GM18861 (cell line): ENCODE data around the gene NSRP1.
"Not testable (repeated sequence)": the region's sequence is repeated elsewhere in the genome, so short reads cannot be mapped to it uniquely, and the experiment has no call there.

Experiments
- ATAC-seq: cut with Tn5 transposase; IDR thresholded peaks from one replicate; pipeline ENCODE4 v1.9.1; 2021; ENCODE audit not compliant: unreplicated experiment

Gene NSRP1, protein sequence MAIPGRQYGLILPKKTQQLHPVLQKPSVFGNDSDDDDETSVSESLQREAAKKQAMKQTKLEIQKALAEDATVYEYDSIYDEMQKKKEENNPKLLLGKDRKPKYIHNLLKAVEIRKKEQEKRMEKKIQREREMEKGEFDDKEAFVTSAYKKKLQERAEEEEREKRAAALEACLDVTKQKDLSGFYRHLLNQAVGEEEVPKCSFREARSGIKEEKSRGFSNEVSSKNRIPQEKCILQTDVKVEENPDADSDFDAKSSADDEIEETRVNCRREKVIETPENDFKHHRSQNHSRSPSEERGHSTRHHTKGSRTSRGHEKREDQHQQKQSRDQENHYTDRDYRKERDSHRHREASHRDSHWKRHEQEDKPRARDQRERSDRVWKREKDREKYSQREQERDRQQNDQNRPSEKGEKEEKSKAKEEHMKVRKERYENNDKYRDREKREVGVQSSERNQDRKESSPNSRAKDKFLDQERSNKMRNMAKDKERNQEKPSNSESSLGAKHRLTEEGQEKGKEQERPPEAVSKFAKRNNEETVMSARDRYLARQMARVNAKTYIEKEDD

DNA sequence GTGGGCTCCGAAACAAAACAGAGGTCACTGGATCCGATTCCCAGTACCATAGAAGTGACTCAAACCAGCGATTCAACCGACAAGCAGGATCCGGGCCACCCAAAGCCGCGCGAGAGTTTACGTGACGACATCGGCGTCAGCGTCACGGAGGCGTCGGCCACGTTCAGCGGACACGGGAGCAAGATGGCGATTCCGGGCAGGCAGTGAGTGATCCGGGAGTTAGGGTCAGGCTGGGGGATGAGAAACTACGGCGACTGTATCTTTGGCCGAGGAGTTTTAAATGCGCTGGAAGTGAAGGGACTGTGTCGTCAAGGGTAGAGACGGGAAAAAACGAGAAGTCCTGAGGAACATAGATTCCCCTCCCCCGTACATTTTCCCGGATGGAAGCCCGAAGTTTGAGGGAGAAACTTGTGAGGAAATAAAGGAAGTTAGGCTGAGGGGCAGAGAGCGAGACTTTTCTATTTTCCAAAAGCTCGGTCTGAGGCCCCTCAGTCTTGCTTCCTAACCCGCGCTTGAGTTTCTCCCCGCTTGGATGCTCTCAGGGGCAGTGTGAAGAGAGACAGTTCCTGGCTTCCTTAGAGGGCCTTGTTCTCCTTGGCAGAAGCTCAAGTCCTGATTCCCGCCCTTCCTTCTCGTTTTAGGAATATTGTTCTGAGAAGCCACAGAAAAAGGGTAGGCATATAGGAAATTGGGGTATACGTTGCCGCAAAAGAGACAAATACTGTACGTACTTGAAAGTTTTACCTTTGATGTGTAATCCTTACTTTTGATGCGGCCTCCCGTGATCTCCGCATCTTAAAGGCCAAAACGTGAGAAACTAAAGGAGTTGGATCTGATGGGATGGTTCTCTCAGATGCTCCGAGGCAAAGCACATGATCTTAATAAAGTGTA lies at the start of gene NSRP1:
Gene NSRP1, plus strand, starts transcription at position 156 of the 891 bp plus-strand sequence. Its CDS starts 28 bp downstream, at position 184.
- ATAC-seq, result peak; percentile 55

- ATAC-seq, result no peak
Measured at GRCh38 chr17:30068465-30068864, 48.2 kb upstream of the NSRP1 start.

DNA sequence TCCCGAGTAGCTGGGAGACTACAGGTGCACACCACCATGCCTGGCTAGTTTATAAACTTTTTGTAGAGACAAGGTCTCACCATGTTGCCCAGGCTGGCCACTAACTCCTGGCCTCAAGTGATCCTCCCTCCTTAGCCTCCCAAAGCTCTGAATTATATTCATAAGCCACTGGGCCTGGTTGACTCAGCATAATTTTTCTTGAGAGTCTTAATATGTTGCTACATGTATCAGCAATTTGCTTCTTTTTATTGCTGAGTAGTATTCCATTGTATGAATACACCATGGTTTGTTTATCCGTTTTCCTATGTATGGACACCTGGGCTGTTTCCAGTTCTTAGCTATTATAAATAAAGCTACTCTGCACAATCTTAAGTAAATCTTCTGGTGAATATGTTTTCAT lies 42.4 kb upstream of the NSRP1 start:
- ATAC-seq, result no peak

DNA sequence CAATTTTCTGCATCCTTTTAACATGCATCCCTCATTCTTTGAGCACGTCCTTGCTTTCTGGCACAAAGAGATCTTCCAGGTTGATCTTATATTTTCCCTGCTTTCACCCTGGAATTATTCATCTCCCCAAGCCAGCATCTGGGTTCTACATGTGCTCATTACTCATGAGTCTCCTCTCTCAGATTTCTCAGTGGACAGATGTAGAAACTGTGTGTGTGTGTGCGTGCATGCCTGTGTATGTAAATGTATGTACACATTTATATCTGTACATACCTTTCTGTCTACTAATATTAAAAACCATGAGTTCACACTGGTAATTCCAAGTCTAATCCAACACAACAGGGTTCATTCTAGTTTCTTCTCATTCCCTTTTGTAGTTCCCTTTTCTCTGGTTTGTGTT lies 41.9 kb upstream of the NSRP1 start:
- no peak for ATAC-seq

GRCh38 chr17:30082773-30083172 lies 33.8 kb upstream of the NSRP1 start:
- ATAC-seq, result no peak

DNA sequence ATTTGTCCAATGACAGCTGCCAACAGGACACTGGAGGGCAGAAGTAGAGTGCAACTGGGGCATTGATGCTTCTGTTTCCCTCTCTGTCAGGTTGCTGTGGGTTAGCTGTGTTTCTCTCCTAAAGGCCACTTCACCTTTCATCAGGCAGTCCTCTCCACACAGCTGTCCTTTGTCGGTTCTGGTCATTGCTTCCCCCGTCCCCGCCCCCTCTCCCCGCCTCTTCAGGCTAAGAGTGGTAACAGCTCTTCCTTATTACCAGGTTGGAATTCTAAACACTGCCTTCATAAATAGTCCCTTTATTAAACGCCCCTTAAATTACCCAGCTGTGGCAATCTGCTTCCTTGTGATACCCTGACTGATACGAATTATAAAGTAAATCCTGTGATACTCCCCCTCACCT lies 31.8 kb upstream of the NSRP1 start:
- no peak for ATAC-seq

DNA sequence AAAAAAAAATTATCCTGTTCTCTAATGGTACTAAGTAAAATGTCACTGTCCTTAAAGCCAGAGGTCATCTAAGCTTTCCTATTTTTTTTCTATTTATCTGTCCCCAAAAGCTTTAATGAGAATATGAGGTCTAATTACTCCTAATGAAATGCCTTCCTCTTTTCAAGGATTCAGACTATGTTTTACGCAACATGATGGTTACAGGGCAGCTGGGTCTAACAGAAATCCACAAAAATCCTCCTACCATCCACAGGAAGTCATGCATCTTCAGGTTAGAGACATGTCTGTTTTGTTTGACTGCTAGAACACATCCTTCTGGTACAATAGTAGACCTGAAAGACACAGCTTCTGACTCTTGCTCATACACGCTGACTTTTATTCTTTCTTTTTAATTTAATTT lies 29.7 kb upstream of the NSRP1 start:
- no peak for ATAC-seq

- ATAC-seq, result not testable (repeated sequence)
Measured at GRCh38 chr17:30087431-30087830, 29.2 kb upstream of the NSRP1 start.

GRCh38 chr17:30091121-30091670 lies 25.4 kb upstream of the NSRP1 start:
- ATAC-seq, result no peak

GRCh38 chr17:30091771-30092170 lies 24.8 kb upstream of the NSRP1 start:
- ATAC-seq, result no peak

DNA sequence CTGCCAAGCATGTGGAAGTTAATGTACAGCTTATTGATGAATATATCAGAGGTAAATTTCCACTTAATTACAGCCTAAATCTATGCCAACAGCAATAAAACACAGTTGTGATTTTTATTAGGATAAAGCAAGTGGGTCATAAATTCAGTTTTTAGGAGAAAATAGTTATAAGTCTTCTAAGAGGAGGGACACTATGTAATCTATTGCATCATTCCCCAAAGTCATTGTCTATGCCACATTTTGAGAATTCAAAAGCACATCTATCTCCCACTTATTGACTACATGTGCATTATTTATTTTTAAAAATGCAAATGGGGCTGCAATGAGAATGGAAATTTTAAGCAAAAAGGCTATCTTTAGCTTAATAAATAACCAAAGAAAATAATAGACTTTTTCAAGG lies 23.7 kb upstream of the NSRP1 start:
- no peak for ATAC-seq

GRCh38 chr17:30093463-30094147 lies 23.0 kb upstream of the NSRP1 start:
- ATAC-seq, result no peak

- no peak for ATAC-seq
Measured at GRCh38 chr17:30095507-30096244, 20.9 kb upstream of the NSRP1 start.

DNA sequence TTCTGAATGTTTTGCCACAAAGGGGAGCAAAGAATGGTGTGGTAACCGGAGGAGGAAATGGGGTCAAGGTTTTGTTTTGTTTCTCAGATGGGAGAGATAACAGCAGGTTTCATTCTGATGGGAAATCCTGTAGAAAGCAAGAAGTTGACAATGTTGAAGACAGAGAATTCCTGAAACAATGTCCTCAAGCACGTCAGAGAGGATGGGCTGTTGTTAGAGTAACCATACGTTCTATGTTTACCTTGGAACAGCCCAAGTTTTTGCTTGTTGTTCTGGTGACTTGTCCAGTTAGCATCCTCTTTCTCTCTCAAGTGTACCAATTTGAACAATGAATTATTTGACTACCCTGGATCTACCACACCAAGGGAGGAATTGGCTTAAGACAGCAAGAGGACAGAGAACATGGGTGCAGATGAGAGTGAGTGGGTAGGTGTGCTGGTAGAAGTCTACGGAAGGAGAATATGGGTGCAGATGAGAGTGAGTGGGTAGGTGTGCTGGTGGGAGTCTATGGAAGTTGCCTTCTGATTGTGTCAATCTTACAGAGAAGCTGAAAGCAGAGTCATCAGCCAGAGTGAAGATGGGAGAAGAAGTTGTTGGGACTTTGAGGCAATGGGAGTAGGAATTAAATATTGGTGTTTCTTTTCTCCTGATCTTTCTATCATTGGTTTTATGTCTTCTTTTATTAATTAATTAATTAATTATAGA lies 14.8 kb upstream of the NSRP1 start:
- no peak for ATAC-seq

GRCh38 chr17:30103921-30104320 lies 12.7 kb upstream of the NSRP1 start:
- ATAC-seq, result no peak

DNA sequence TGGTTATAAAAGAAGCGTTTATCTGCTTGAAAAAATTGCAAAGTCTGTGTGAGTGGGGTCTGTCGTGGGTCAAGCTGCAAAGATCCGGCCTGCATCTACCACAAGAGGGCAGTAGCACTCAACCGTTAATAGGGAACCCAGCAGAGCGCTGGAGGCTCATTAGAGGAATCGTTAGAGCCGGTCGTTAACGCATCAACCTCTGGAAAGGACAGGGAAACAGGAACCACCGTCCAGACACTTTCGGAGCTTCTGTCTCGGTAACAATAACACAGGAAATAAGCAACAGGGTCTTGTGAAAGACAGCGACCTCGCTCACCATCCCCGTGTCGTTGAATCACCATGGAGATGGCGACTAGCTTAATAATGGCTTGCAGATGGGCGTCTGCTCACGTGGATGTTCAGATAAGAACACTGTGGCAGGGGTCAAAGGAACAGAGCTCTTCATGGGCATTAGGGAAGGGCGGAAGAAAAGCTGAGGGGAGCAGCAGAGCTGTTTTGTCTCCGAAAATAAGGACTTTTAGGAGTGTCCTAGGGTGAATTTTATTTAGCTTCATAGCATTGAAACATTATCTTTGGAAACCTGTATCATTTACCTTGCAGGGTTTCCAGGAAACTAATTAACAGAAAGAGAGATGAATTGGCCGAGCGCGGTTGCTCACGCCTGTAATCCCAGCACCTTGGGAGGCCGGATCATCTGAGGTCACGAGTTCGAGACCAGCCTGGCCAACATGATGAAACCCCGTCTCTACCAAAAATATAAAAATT lies 11.9 kb upstream of the NSRP1 start:
- ATAC-seq, result no peak

GRCh38 chr17:30112794-30113193 lies 3.8 kb upstream of the NSRP1 start:
- no peak for ATAC-seq

- no peak for ATAC-seq
Measured at GRCh38 chr17:30113213-30113612, 3.4 kb upstream of the NSRP1 start.

DNA sequence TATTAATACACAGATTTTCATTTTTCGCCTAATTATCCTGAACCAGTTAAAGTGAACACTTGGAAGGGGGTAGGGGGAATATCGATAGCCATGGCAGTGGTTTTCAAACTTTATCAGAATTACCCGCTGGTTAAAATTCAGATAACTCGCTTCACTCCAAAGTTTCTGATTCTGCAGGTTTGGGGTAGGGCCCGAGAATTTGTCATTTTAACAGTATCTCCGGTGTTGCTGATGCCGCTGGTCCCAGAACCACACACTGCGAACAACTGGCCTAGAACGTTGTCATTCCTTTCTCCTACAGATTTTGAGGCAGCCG lies 313 bp upstream of the NSRP1 start:
- no peak for ATAC-seq
